CD14-positive monocyte (primary cell): ENCODE results near the gene OAT. TPM values are rescaled to one million over a fixed set of nuclear protein-coding genes. Genes with fewer than 3 reads are reported as not detected.

ENCODE experiments used
- DNase-seq, 3 donors: peaks; one replicate each; pipeline ENCODE4 v3.0.0-alpha.2; 2011 to 2022
- H2AFZ ChIP-seq: 2 replicates; pipeline ENCODE4 v1.6.0; 2012; ENCODE audit warnings: mild to moderate bottlenecking, low read depth, low read length, inconsistent platforms; ENCODE audit not compliant: insufficient read depth, poor library complexity, severe bottlenecking
- H3K27ac ChIP-seq, 2 donors: 1 replicate in 1 of 2; 2 replicates in 1 of 2; pipeline ENCODE4 v1.5.1; 2012 to 2013; ENCODE audit warnings: low read length in 2 of 2, control low read depth in 1 of 2, inconsistent platforms in 1 of 2, low read depth in 1 of 2, mild to moderate bottlenecking in 1 of 2
- H3K27me3 ChIP-seq, 2 donors: one replicate each; pipeline versions ENCODE4 v1.6.0 to v1.6.1; 2011 to 2013; ENCODE audit warnings: low read length in 2 of 2; ENCODE audit not compliant: control insufficient read depth in 2 of 2, insufficient read depth in 2 of 2
- H3K36me3 ChIP-seq, 2 donors: replicated peaks in 1 of 2; 1 replicate in 1 of 2; 2 replicates in 1 of 2; pipeline versions ENCODE4 v1.5.1 to v1.6.1; 2012 to 2013; ENCODE audit warnings: low read length in 2 of 2, control low read depth in 1 of 2, inconsistent platforms in 1 of 2, mild to moderate bottlenecking in 1 of 2; ENCODE audit not compliant: insufficient read depth in 2 of 2, control insufficient read depth in 1 of 2
- H3K4me1 ChIP-seq, 2 donors: 1 replicate in 1 of 2; 2 replicates in 1 of 2; pipeline versions ENCODE4 v1.5.1 to v1.6.1; 2012 to 2013; ENCODE audit warnings: low read length in 2 of 2, control low read depth in 1 of 2, inconsistent platforms in 1 of 2, mild to moderate bottlenecking in 1 of 2, moderate library complexity in 1 of 2; ENCODE audit not compliant: insufficient read depth in 2 of 2, control insufficient read depth in 1 of 2
- H3K4me2 ChIP-seq: replicated peaks from 2 replicates; pipeline ENCODE3; 2012; ENCODE audit warnings: low read length, moderate library complexity, mild to moderate bottlenecking; ENCODE audit not compliant: poor library complexity, severe bottlenecking; ENCODE audit errors: extremely low read depth
- H3K4me3 ChIP-seq, 3 experiments: fragments of 200-600 bp in 1 of 3; sonication (generic) in 1 of 3; replicated peaks in 1 of 3; 1 replicate in 2 of 3; 2 replicates in 1 of 3; pipeline ENCODE4 v1.5.1; 2011 to 2013; ENCODE audit warnings: low read length in 3 of 3, mild to moderate bottlenecking in 3 of 3, control low read depth in 2 of 3, low read depth in 2 of 3, inconsistent platforms in 1 of 3, moderate library complexity in 1 of 3
- H3K79me2 ChIP-seq: 2 replicates; pipeline ENCODE4 v1.6.0; 2012; ENCODE audit warnings: mild to moderate bottlenecking, control low read depth, inconsistent platforms, low read length, moderate library complexity; ENCODE audit not compliant: insufficient read depth
- H3K9ac ChIP-seq: 2 replicates; pipeline ENCODE4 v1.6.0; 2017; ENCODE audit warnings: low read length, mild to moderate bottlenecking; ENCODE audit not compliant: insufficient read depth, poor library complexity, severe bottlenecking
- H3K9me3 ChIP-seq, 2 donors: replicated peaks in 1 of 2; 1 replicate in 1 of 2; 2 replicates in 1 of 2; pipeline versions ENCODE4 v1.5.1 to v1.6.1; 2012 to 2013; ENCODE audit warnings: low read length in 2 of 2, control low read depth in 1 of 2; ENCODE audit not compliant: control insufficient read depth in 1 of 2, insufficient read depth in 1 of 2
- H4K20me1 ChIP-seq: 2 replicates; pipeline ENCODE4 v1.6.0; 2012; ENCODE audit warnings: mild to moderate bottlenecking, low read length, control low read depth, moderate library complexity; ENCODE audit not compliant: insufficient read depth
- H3K27ac Mint-ChIP-seq, 7 donors: one replicate each; pipeline ENCODE4 v1.8.0; 2020; ENCODE audit warnings: mild to moderate bottlenecking in 7 of 7, mixed read lengths in 7 of 7, moderate library complexity in 6 of 7, inconsistent platforms in 2 of 7
- H3K27me3 Mint-ChIP-seq, 3 donors: one replicate each; pipeline ENCODE4 v1.8.0; 2021 to 2022; ENCODE audit warnings: low read depth in 3 of 3, mild to moderate bottlenecking in 3 of 3, mixed read lengths in 3 of 3, moderate library complexity in 3 of 3, inconsistent platforms in 1 of 3
- H3K36me3 Mint-ChIP-seq, 2 donors: one replicate each; pipeline ENCODE4 v1.8.0; 2020; ENCODE audit warnings: mixed read lengths in 2 of 2, inconsistent platforms in 1 of 2, mild to moderate bottlenecking in 1 of 2
- H3K4me1 Mint-ChIP-seq: one replicate; pipeline ENCODE4 v1.8.0; 2020; ENCODE audit warnings: mild to moderate bottlenecking, mixed read lengths
- H3K4me3 Mint-ChIP-seq, 2 donors: one replicate each; pipeline ENCODE4 v1.8.0; 2020; ENCODE audit warnings: mild to moderate bottlenecking in 2 of 2, mixed read lengths in 2 of 2, moderate library complexity in 1 of 2
- H3K9me3 Mint-ChIP-seq, 7 donors: one replicate each; pipeline ENCODE4 v1.8.0; 2020 to 2022; ENCODE audit warnings: mixed read lengths in 7 of 7, mild to moderate bottlenecking in 6 of 7, moderate library complexity in 6 of 7, inconsistent platforms in 2 of 7
- CTCF ChIP-seq: fragments of 200-600 bp; IDR thresholded peaks from one replicate; pipeline ENCODE4 v1.8.0; 2022; ENCODE audit warnings: antibody characterized with exemption, mild to moderate bottlenecking
- WGBS: methylation state at CpG from one replicate; pipeline ENCODE4 v1.1.5; 2013; ENCODE audit warnings: missing lambda C conversion rate; ENCODE audit not compliant: insufficient coverage; 5-methylcytosine and 5-hydroxymethylcytosine counted together
- intact Hi-C, 2 donors: fragments of 100-400 bp; cut with micrococcal nuclease; formaldehyde crosslinking; loops; one replicate each; pipeline versions ENCODE4 v1.15.0 to v1.15.1; 2023
- polyA plus RNA-seq, 3 donors: library from polyadenylated mRNA; depleted of rRNA in 1 of 3; unstranded in 2 of 3; stranded (reverse) in 1 of 3; fragments of 300-500 nt in 2 of 3; fragments of >200 nt in 1 of 3; fragmentation: Illumina TruSeq in 2 of 3; gene quantifications; 1 replicate in 2 of 3; 2 replicates in 1 of 3; pipeline ENCODE4 v1.2.3, GENCODE V29; 2012 to 2021

OAT gene
- polyA plus RNA-seq, 3 donors, result 83.5 to 89.6 (median 87.3) TPM

- Histone ChIP-seq H2AFZ (no peak overlapping the region), H3K36me3 (no peaks in the 10 kb centered on the region), H3K4me2 (no peak overlapping the region), H3K79me2 (no peaks in the 10 kb centered on the region), H3K4me1 (peaks cover 0 to 18% of the 10 kb centered on the region in 2 donors), H3K9ac (no peak overlapping the region), H3K9me3 (peaks cover 4 to 6% of the 10 kb centered on the region in 2 donors), H3K4me3 (no peak overlapping the region), H4K20me1 (no peaks in the 10 kb centered on the region), H3K27me3 (no peaks in the 10 kb centered on the region), H3K27ac (no peak overlapping the region)
- no peak for TF ChIP-seq CTCF
- intact Hi-C loops, result no loop called here
- Mint-ChIP-seq H3K27ac (no peak overlapping the region), H3K27me3 (peaks cover 12 to 21% (median 15%) of the 10 kb centered on the region in 3 donors), H3K36me3 (peaks cover 0 to 7% of the 10 kb centered on the region in 2 donors), H3K9me3 (peaks cover 2 to 10% (median 6%) of the 10 kb centered on the region in 7 donors), H3K4me3 (no peak overlapping the region), H3K4me1 (peaks cover 19% of the 10 kb centered on the region)
- WGBS, result 100% methylated on average over 1 of the region's 4 CpGs
- no peak for DNase-seq
These were observed 45.8 kb downstream of the OAT start for GRCh38 chr10:124372899-124373298.

GRCh38 chr10:124370426-124370825 is 48.3 kb downstream of the OAT start:
- 79% methylated on average over 4 of the region's 7 CpGs for WGBS
- DNase-seq, result no peak
- Histone ChIP-seq H3K27me3 (no peaks in the 10 kb centered on the region), H3K9me3 (peaks cover 4 to 6% of the 10 kb centered on the region in 2 donors), H3K4me2 (peak overlapping the region; percentile 40), H3K79me2 (no peaks in the 10 kb centered on the region), H2AFZ (no peak overlapping the region), H3K4me3 (peak overlapping the region in 1 of 3 experiments; percentile 5), H3K36me3 (no peaks in the 10 kb centered on the region), H3K4me1 (peaks cover 0 to 18% of the 10 kb centered on the region in 2 donors), H3K9ac (no peak overlapping the region), H4K20me1 (no peaks in the 10 kb centered on the region), H3K27ac (no peak overlapping the region)
- H3K27me3 Mint-ChIP-seq, result peaks cover 10 to 21% (median 20%) of the 10 kb centered on the region in 3 donors
- peaks cover 2 to 10% (median 6%) of the 10 kb centered on the region in 7 donors for H3K9me3 Mint-ChIP-seq
- H3K27ac Mint-ChIP-seq, result peak overlapping the region in 2 of 7 donors; percentile 31 to 75
- no peak overlapping the region for H3K4me3 Mint-ChIP-seq
- intact Hi-C loops, result no loop called here
- peaks cover 24% of the 10 kb centered on the region for H3K4me1 Mint-ChIP-seq
- no peak for TF ChIP-seq CTCF
- peaks cover 0 to 7% of the 10 kb centered on the region in 2 donors for H3K36me3 Mint-ChIP-seq
